Liver (tissue), 3 donors: Measurements from ENCODE around the gene DEFB131B.

ENCODE experiments used
- CTCF ChIP-seq: fragments of 150-350 bp; IDR thresholded peaks from 2 replicates; pipeline ENCODE4 v1.5.1; 2017; ENCODE audit warnings: improper control_type of control experiment, low read depth, low read length; ENCODE audit not compliant: missing input control
- EGR1 ChIP-seq, 2 donors: IDR thresholded peaks; 2 replicates each; pipeline ENCODE4 v1.6.1; 2016 to 2018; ENCODE audit warnings: antibody characterized with exemption in 2 of 2, low read depth in 2 of 2
- MAX ChIP-seq: IDR thresholded peaks from 2 replicates; pipeline ENCODE4 v1.6.1; 2016; ENCODE audit warnings: antibody characterized with exemption
- REST ChIP-seq: IDR thresholded peaks from 2 replicates; pipeline ENCODE4 v1.6.1; 2016; ENCODE audit warnings: antibody characterized with exemption, mild to moderate bottlenecking
- donor health status: healthy.
- donor health status: healthy.

- TF ChIP-seq CTCF (no peak), MAX (no peak), EGR1 (IDR thresholded peaks at IDR 0.05; ENCODE audit: low read depth in 2 of 2) (no peak), REST (no peak)
Measured at GRCh38 chr11:71895961-71896360, 17.7 kb downstream of the DEFB131B start.
